ENCODE measurements around the gene TMEM163. TPM values are rescaled to one million over a fixed set of nuclear protein-coding genes. Genes with fewer than 3 reads are reported as not detected.
A peak's percentile ranks its signal among the peaks of the same experiment; 100 is the strongest.

TMEM163 gene
- total RNA-seq, 1 donor from 2014 or later: 6.0 TPM

GRCh38 chr2:134448650-134449049, 270.1 kb downstream of the TMEM163 start:
- no peak for TF ChIP-seq CTCF (IDR thresholded peaks at IDR 0.05)
- ChIA-PET CTCF (interaction anchor here (1.4 to 2.2 kb wide), 2 partner anchors 12 to 562 kb away, joined by 4 to 10 read pairs; no protein-coding TSS in a partner anchor), POLR2A (no interaction called here)
- no peaks in the 10 kb centered on the region for H3K9me3 Mint-ChIP-seq
- H3K4me1 Mint-ChIP-seq: no peaks in the 10 kb centered on the region
- ATAC-seq (ENCODE audit: low read depth) (no peak), DNase-seq (no peak)
- peak overlapping the region; percentile 54 for H3K27ac Mint-ChIP-seq
- no peaks in the 10 kb centered on the region for H3K27me3 Mint-ChIP-seq
- H3K36me3 Mint-ChIP-seq (ENCODE audit: low read depth): peaks cover 75% of the 10 kb centered on the region
- no peak overlapping the region for H3K4me3 Mint-ChIP-seq
- intact Hi-C loops (cut with micrococcal nuclease): no loop called here

DNA sequence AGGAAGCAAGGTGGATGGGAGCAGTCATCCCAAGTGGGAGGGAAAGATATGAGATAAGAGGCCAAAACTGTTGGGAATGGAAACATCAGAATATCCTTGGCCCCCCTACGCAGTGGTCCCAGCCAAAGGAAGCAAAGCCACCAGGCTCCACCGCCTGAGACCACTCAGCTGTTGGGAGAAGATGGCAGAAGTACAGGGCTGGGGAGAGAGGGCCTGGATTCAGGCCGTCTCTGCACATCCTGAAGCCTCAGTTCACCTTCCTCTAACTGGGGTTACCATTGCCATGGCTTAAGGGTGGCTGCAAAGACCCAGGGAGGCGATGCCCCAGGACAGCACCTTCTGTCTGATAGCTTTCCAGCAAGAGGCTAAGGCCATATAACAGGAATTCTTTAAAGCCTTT, 271.1 kb downstream of the TMEM163 start:
- H3K36me3 Mint-ChIP-seq (ENCODE audit: low read depth): peaks cover 77% of the 10 kb centered on the region
- H3K27me3 Mint-ChIP-seq: no peaks in the 10 kb centered on the region
- no peak overlapping the region for H3K27ac Mint-ChIP-seq
- CTCF ChIA-PET: interaction anchor here (2.2 kb wide), 1 partner anchor 561 kb away, joined by 10 read pairs; no protein-coding TSS in a partner anchor
- DNase-seq (no peak), ATAC-seq (ENCODE audit: low read depth) (no peak)
- no peak overlapping the region for H3K4me3 Mint-ChIP-seq
- no peaks in the 10 kb centered on the region for H3K9me3 Mint-ChIP-seq
- no peaks in the 10 kb centered on the region for H3K4me1 Mint-ChIP-seq
- no peak for TF ChIP-seq CTCF (IDR thresholded peaks at IDR 0.05)
- POLR2A ChIA-PET: no interaction called here
- intact Hi-C loops (cut with micrococcal nuclease): no loop called here

- ATAC-seq (ENCODE audit: low read depth) (no peak), DNase-seq (no peak)
- TF ChIP-seq CTCF (IDR thresholded peaks at IDR 0.05): no peak
- intact Hi-C loops (cut with micrococcal nuclease): no loop called here
- H3K36me3 Mint-ChIP-seq (ENCODE audit: low read depth): peaks cover 82% of the 10 kb centered on the region
- H3K9me3 Mint-ChIP-seq: no peaks in the 10 kb centered on the region
- POLR2A ChIA-PET: no interaction called here
- H3K27ac Mint-ChIP-seq: no peak overlapping the region
- CTCF ChIA-PET: interaction anchor here (0.5 kb wide), 1 partner anchor 560 kb away, joined by 3 read pairs; no protein-coding TSS in a partner anchor
- no peaks in the 10 kb centered on the region for H3K27me3 Mint-ChIP-seq
- no peak overlapping the region for H3K4me3 Mint-ChIP-seq
- no peaks in the 10 kb centered on the region for H3K4me1 Mint-ChIP-seq
These were observed 272.3 kb downstream of the TMEM163 start for GRCh38 chr2:134446383-134447017.

DNA sequence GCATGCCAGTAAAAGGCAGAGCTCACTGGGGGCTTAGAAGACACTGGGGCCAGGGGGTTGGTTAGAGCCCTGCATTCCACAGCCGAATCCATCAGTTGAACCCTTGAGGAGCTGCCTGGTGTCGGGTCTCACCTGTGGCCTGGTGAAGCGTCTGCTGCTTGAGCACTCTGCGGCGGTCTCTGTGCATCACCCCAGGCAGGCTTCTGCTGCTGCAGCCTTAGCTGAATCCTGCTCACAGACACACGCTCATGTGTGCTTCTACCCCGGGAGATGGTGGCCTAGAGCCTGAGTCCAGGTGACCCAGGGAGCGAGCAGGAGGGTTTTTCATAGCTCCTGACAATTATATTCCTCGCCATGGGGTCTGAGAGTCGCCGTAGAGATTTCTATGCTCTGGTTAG, 272.8 kb downstream of the TMEM163 start:
- POLR2A ChIA-PET: no interaction called here
- DNase-seq (no peak), ATAC-seq (ENCODE audit: low read depth) (no peak)
- no peaks in the 10 kb centered on the region for H3K4me1 Mint-ChIP-seq
- H3K27ac Mint-ChIP-seq: no peak overlapping the region
- no peaks in the 10 kb centered on the region for H3K9me3 Mint-ChIP-seq
- H3K27me3 Mint-ChIP-seq: no peaks in the 10 kb centered on the region
- no peak overlapping the region for H3K4me3 Mint-ChIP-seq
- CTCF ChIA-PET: interaction anchor here (0.5 kb wide), 1 partner anchor 559 kb away, joined by 3 read pairs; no protein-coding TSS in a partner anchor
- TF ChIP-seq CTCF (IDR thresholded peaks at IDR 0.05): no peak
- H3K36me3 Mint-ChIP-seq (ENCODE audit: low read depth): peaks cover 84% of the 10 kb centered on the region
- intact Hi-C loops (cut with micrococcal nuclease): no loop called here

GRCh38 chr2:134445116-134445515, 273.7 kb downstream of the TMEM163 start:
- no peaks in the 10 kb centered on the region for H3K4me1 Mint-ChIP-seq
- no peak for TF ChIP-seq CTCF (IDR thresholded peaks at IDR 0.05)
- ChIA-PET POLR2A (no interaction called here), CTCF (no interaction called here)
- no peak overlapping the region for H3K4me3 Mint-ChIP-seq
- peaks cover 82% of the 10 kb centered on the region for H3K36me3 Mint-ChIP-seq (ENCODE audit: low read depth)
- ATAC-seq (ENCODE audit: low read depth) (no peak), DNase-seq (no peak)
- H3K27ac Mint-ChIP-seq: no peak overlapping the region
- intact Hi-C loops (cut with micrococcal nuclease): no loop called here
- no peaks in the 10 kb centered on the region for H3K9me3 Mint-ChIP-seq
- no peaks in the 10 kb centered on the region for H3K27me3 Mint-ChIP-seq

Measured in activated B cell treated with CpG ODN at 0.5 μM for 24 hours (primary cell).